ENCODE data around the gene CEP72. TPM values are rescaled to one million over a fixed set of nuclear protein-coding genes. Genes with fewer than 3 reads are reported as not detected.
"Not testable (repeated sequence)": the region's sequence is repeated elsewhere in the genome, so short reads cannot be mapped to it uniquely, and the experiment has no call there.

CEP72 gene
- total RNA-seq, 1 experiment from 2014 or later = 56.5 TPM

GRCh38 chr5:680118-680795, 68.1 kb downstream of the CEP72 start:
- H3K4me1 Mint-ChIP-seq (ENCODE audit: low read depth, unreplicated experiment); H3K27ac Mint-ChIP-seq (ENCODE audit: unreplicated experiment); H3K4me3 Mint-ChIP-seq (ENCODE audit: low read depth, unreplicated experiment); CTCF ChIA-PET; BruUV-seq (replicated peaks); DNase-seq; H3K9me3 Mint-ChIP-seq (ENCODE audit: low read depth, unreplicated experiment): not testable (repeated sequence)
- H3K36me3 Mint-ChIP-seq (ENCODE audit: insufficient read depth, unreplicated experiment) = peaks cover 24% of the 10 kb centered on the region
- intact Hi-C loops (cut with micrococcal nuclease; ENCODE audit: unreplicated experiment) = loop anchor here (5.0 kb wide), 1 partner anchor 97 kb away; no protein-coding TSS in a partner anchor
- peaks cover 13% of the 10 kb centered on the region for H3K27me3 Mint-ChIP-seq (ENCODE audit: unreplicated experiment)

DNA sequence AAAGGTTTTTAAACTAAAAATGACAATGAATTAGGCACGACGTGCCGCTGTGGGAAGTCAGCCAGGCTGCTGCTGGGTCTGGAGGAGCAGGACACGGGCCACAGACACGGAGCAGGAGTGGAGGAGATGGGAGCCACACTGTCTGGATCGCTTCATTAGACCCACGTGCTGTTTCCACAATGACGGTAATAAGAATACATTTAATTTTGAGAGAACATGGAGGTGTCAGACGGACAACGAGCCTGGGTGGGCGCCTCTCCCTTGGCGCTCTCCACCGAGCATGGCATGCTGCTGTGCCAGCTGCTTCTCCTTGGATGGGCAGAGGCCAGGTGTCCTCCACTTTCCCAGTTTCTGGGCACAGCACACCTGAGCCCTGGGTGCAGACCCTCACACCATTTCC, 68.7 kb downstream of the CEP72 start:
- Mint-ChIP-seq H3K36me3 (ENCODE audit: insufficient read depth, unreplicated experiment) (peaks cover 18% of the 10 kb centered on the region), H3K27me3 (ENCODE audit: unreplicated experiment) (peaks cover 11% of the 10 kb centered on the region)
- H3K4me1 Mint-ChIP-seq (ENCODE audit: low read depth, unreplicated experiment); CTCF ChIA-PET; BruUV-seq (replicated peaks); H3K4me3 Mint-ChIP-seq (ENCODE audit: low read depth, unreplicated experiment); H3K27ac Mint-ChIP-seq (ENCODE audit: unreplicated experiment); H3K9me3 Mint-ChIP-seq (ENCODE audit: low read depth, unreplicated experiment); DNase-seq: not testable (repeated sequence)
- intact Hi-C loops (cut with micrococcal nuclease; ENCODE audit: unreplicated experiment) = loop anchor here (5.0 kb wide), 1 partner anchor 96 kb away; no protein-coding TSS in a partner anchor

GRCh38 chr5:681317-682191, 69.4 kb downstream of the CEP72 start:
- BruUV-seq (replicated peaks); H3K4me3 Mint-ChIP-seq (ENCODE audit: low read depth, unreplicated experiment); CTCF ChIA-PET; H3K9me3 Mint-ChIP-seq (ENCODE audit: low read depth, unreplicated experiment); DNase-seq; H3K4me1 Mint-ChIP-seq (ENCODE audit: low read depth, unreplicated experiment); H3K27me3 Mint-ChIP-seq (ENCODE audit: unreplicated experiment); H3K27ac Mint-ChIP-seq (ENCODE audit: unreplicated experiment): not testable (repeated sequence)
- H3K36me3 Mint-ChIP-seq (ENCODE audit: insufficient read depth, unreplicated experiment) = peaks cover 11% of the 10 kb centered on the region
- intact Hi-C loops (cut with micrococcal nuclease; ENCODE audit: unreplicated experiment) = loop anchor here (5.0 kb wide), 1 partner anchor 96 kb away; no protein-coding TSS in a partner anchor

DNA sequence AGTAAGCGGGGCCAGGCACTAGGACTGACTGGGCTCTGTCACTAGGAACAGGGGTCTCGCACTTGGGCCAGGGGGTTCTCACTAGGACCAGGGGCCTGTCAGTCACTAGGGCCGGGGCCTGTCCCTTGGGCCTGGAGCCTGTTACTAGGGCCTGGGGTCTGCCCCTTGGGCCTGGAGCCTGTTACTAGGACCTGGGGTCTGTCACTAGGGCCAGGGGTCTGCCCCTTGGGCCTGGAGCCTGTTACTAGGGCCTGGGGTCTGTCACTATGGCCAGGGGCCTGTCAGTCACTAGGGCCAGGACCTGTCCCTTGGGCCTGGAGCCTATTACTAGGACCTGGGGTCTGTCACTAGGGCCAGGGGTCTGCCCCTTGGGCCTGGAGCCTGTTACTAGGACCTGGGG, 70.1 kb downstream of the CEP72 start:
- H3K27me3 Mint-ChIP-seq (ENCODE audit: unreplicated experiment); CTCF ChIA-PET; H3K4me1 Mint-ChIP-seq (ENCODE audit: low read depth, unreplicated experiment); H3K4me3 Mint-ChIP-seq (ENCODE audit: low read depth, unreplicated experiment); H3K36me3 Mint-ChIP-seq (ENCODE audit: insufficient read depth, unreplicated experiment); BruUV-seq (replicated peaks); DNase-seq; H3K27ac Mint-ChIP-seq (ENCODE audit: unreplicated experiment); H3K9me3 Mint-ChIP-seq (ENCODE audit: low read depth, unreplicated experiment): not testable (repeated sequence)
- intact Hi-C loops (cut with micrococcal nuclease; ENCODE audit: unreplicated experiment) = loop anchor here (5.0 kb wide), 1 partner anchor 95 kb away; no protein-coding TSS in a partner anchor

DNA sequence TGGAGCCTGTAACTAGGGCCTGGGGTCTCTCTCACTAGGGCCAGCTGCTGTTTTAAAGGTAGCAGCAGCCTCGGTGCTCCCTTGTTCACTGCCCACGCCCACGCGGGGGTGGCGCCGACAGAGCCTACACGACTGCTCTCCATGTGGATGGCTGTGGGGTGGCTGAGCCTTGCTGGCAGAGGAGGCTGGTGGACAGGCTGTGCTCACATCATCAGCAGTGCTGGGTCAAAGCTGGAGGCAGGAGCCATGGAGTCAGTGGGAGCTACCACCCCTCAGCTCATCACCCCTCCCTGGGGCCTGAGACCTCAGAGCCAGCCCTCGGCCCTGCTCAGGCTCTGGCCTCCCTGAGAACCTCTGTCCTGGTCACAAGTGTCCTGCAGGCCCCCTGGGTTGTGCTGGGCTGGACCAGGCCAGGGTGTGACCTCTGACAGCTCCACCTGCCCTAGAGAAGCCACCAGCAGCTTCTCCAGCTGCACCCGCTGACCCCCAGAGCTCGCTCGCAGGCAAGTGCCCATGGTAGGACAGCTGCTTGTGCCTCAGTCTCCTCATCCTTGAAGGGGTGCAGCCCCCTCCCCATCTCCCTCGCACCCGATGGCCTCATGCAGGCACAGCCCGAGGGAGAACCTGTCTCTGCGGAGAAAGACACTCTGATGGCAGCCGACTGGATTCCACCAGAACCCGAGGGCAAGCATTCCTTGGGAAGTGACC, 70.7 kb downstream of the CEP72 start:
- not testable (repeated sequence) for H3K9me3 Mint-ChIP-seq (ENCODE audit: low read depth, unreplicated experiment); H3K27me3 Mint-ChIP-seq (ENCODE audit: unreplicated experiment); H3K36me3 Mint-ChIP-seq (ENCODE audit: insufficient read depth, unreplicated experiment); DNase-seq; H3K27ac Mint-ChIP-seq (ENCODE audit: unreplicated experiment); H3K4me3 Mint-ChIP-seq (ENCODE audit: low read depth, unreplicated experiment); BruUV-seq (replicated peaks); H3K4me1 Mint-ChIP-seq (ENCODE audit: low read depth, unreplicated experiment)
- intact Hi-C loops (cut with micrococcal nuclease; ENCODE audit: unreplicated experiment) = loop anchor here (5.0 kb wide), 1 partner anchor 94 kb away; no protein-coding TSS in a partner anchor
- CTCF ChIA-PET = interaction anchor here (1.7 kb wide), 1 partner anchor 93 kb away, joined by 6 read pairs; no protein-coding TSS in a partner anchor

- H3K4me1 Mint-ChIP-seq (ENCODE audit: low read depth, unreplicated experiment) = no peaks in the 10 kb centered on the region
- H3K9me3 Mint-ChIP-seq (ENCODE audit: low read depth, unreplicated experiment) = no peaks in the 10 kb centered on the region
- CTCF ChIA-PET = interaction anchor here (1.7 kb wide), 1 partner anchor 92 kb away, joined by 6 read pairs; no protein-coding TSS in a partner anchor
- no peak overlapping the region for H3K4me3 Mint-ChIP-seq (ENCODE audit: low read depth, unreplicated experiment)
- DNase-seq = no peak
- BruUV-seq (replicated peaks) = no TSS peak
- no peak for TF ChIP-seq CTCF (IDR thresholded peaks at IDR 0.05; ENCODE audit: unreplicated experiment)
- no peak overlapping the region for H3K27ac Mint-ChIP-seq (ENCODE audit: unreplicated experiment)
- H3K27me3 Mint-ChIP-seq (ENCODE audit: unreplicated experiment) = peaks cover 8% of the 10 kb centered on the region
- intact Hi-C loops (cut with micrococcal nuclease; ENCODE audit: unreplicated experiment) = loop anchor here (5.0 kb wide), 1 partner anchor 93 kb away; no protein-coding TSS in a partner anchor
- no peaks in the 10 kb centered on the region for H3K36me3 Mint-ChIP-seq (ENCODE audit: insufficient read depth, unreplicated experiment)
Measured at GRCh38 chr5:683551-684481, 71.7 kb downstream of the CEP72 start.

All from Calu3 (cell line).